HepG2 (cell line): Measurements from ENCODE around the gene GLIPR1L2. TPM values are rescaled to one million over a fixed set of nuclear protein-coding genes. Genes with fewer than 3 reads are reported as not detected.

Source experiments
- ATAC-seq: fragments of 200-7000 bp; cut with Tn5 transposase; 3 replicates; pipeline ENCODE4 v1.9.1; 2020; ENCODE audit warnings: mild to moderate bottlenecking, moderate library complexity
- BruUV-seq: library from RNA; stranded (reverse); fragments of 400-500 nt; replicated peaks from 2 replicates; lab custom pipeline; 2021; lab: Mats Ljungman, UMichigan
- CTCF ChIA-PET: fragments of 300-600 bp; formaldehyde crosslinking; extraction: SDS; loops from one replicate; lab custom pipeline; 2021; ENCODE audit warnings: low total read pairs, inconsistent platforms, low intra/inter-chr PET ratio; lab: Yijun Ruan, JAX
- POLR2A ChIA-PET: fragments of 350-600 bp; sonication (Branson Sonifier 250); formaldehyde crosslinking; loops from one replicate; lab custom pipeline; 2020; ENCODE audit warnings: antibody characterized with exemption, inconsistent platforms; lab: Yijun Ruan, JAX
- DNase-seq: peaks from one replicate; pipeline ENCODE4 v3.0.0-alpha.2; 2015; ENCODE audit warnings: low spot score
- FAIRE-seq: peaks from 3 replicates; lab custom pipeline; 2011; peaks lifted over from hg19 to GRCh38; lab: Jason Lieb, UNC
- H2AFZ ChIP-seq: one replicate; pipeline ENCODE4 v1.6.1; 2011; ENCODE audit warnings: low read length, inconsistent platforms
- H3K27ac ChIP-seq: fragments of 300-600 bp; 3 replicates; pipeline ENCODE4 v1.8.0; 2011; ENCODE audit warnings: mixed run types, mild to moderate bottlenecking, mixed read lengths, low read length, inconsistent platforms; ENCODE audit not compliant: insufficient read depth; ENCODE audit errors: extremely low read length
- H3K27me3 ChIP-seq, 2 experiments: fragments of 200-600 bp in 1 of 2; 2 replicates in 1 of 2; 3 replicates in 1 of 2; pipeline versions ENCODE4 v1.6.0 to v1.8.0; 2011; ENCODE audit warnings: low read length in 2 of 2, mild to moderate bottlenecking in 2 of 2, moderate library complexity in 2 of 2, inconsistent platforms in 1 of 2; ENCODE audit not compliant: insufficient read depth in 2 of 2, control insufficient read depth in 1 of 2
- H3K36me3 ChIP-seq, 2 experiments: fragments of 200-600 bp in 1 of 2; replicated peaks in 1 of 2; 2 replicates in 1 of 2; 3 replicates in 1 of 2; pipeline versions ENCODE4 v1.5.1 to v1.8.0; 2011; ENCODE audit warnings: low read length in 2 of 2, inconsistent platforms in 1 of 2; ENCODE audit not compliant: insufficient read depth in 2 of 2, control insufficient read depth in 1 of 2
- H3K4me1 ChIP-seq: 2 replicates; pipeline ENCODE4 v1.5.1; 2012; ENCODE audit warnings: low read length, inconsistent platforms; ENCODE audit not compliant: insufficient read depth
- H3K4me2 ChIP-seq: 2 replicates; pipeline ENCODE4 v1.6.0; 2011; ENCODE audit warnings: low read depth, low read length, inconsistent platforms
- H3K4me3 ChIP-seq, 3 experiments: fragments of 200-600 bp in 1 of 3; sonication (generic), shearing (Covaris generic) in 1 of 3; replicated peaks in 1 of 3; 2 replicates each; pipeline ENCODE4 v1.5.1; 2011 to 2016; ENCODE audit warnings: low read length in 3 of 3, inconsistent platforms in 2 of 3, low read depth in 2 of 3, mild to moderate bottlenecking in 2 of 3, control low read depth in 1 of 3, mixed read lengths in 1 of 3; ENCODE audit not compliant: insufficient read depth in 1 of 3
- H3K79me2 ChIP-seq: one replicate; pipeline ENCODE4 v1.6.1; 2011; ENCODE audit warnings: low read length, inconsistent platforms; ENCODE audit not compliant: insufficient read depth
- H3K9ac ChIP-seq: 2 replicates; pipeline ENCODE4 v1.6.0; 2011; ENCODE audit warnings: mild to moderate bottlenecking, low read depth, low read length, inconsistent platforms; ENCODE audit not compliant: insufficient read depth
- H3K9me3 ChIP-seq: 2 replicates; pipeline ENCODE4 v1.5.1; 2012; ENCODE audit warnings: mild to moderate bottlenecking, low read length
- H4K20me1 ChIP-seq: 2 replicates; pipeline ENCODE4 v1.6.0; 2011; ENCODE audit warnings: inconsistent platforms, mild to moderate bottlenecking, low read length, moderate library complexity; ENCODE audit not compliant: insufficient read depth
- KDM5A ChIP-seq: fragments of 200-600 bp; sonication (generic); IDR thresholded peaks from 2 replicates; pipeline ENCODE4 v1.7.0; 2018; ENCODE audit warnings: antibody characterized with exemption, mild to moderate bottlenecking, low read length, borderline replicate concordance
- U2AF1 ChIP-seq: fragments of 200-400 bp; formaldehyde crosslinking; optimal IDR thresholded peaks from 2 replicates; pipeline ENCODE3; 2017; ENCODE audit warnings: mild to moderate bottlenecking, low read depth, low read length
- ZNF160 ChIP-seq: sonication (generic); formaldehyde crosslinking; IDR thresholded peaks from 2 replicates; pipeline ENCODE4 v1.8.0; 2022; ENCODE audit warnings: mild to moderate bottlenecking, inconsistent platforms, missing genetic modification reagents
- ZNF317 ChIP-seq: sonication (generic); formaldehyde crosslinking; IDR thresholded peaks from 2 replicates; pipeline ENCODE4 v1.5.0; 2020; ENCODE audit warnings: mild to moderate bottlenecking, missing genetic modification reagents
- ZNF530 ChIP-seq: sonication (generic); formaldehyde crosslinking; IDR thresholded peaks from 2 replicates; pipeline ENCODE4 v1.5.0; 2020; ENCODE audit warnings: low read depth, mild to moderate bottlenecking, missing genetic modification reagents
- ZNF562 ChIP-seq: sonication (generic); formaldehyde crosslinking; IDR thresholded peaks from 2 replicates; pipeline ENCODE4 v1.8.0; 2022; ENCODE audit warnings: missing genetic modification reagents, borderline replicate concordance
- WGBS: methylation state at CpG from one replicate; pipeline ENCODE4 v1.1.6; 2017; ENCODE audit warnings: low lambda C conversion rate; 5-methylcytosine and 5-hydroxymethylcytosine counted together
- in situ Hi-C: cut with HindIII; loops from 2 replicates; pipeline ENCODE4 v1.10.0; 2017; ENCODE audit warnings: low pct_unique_long_range_greater_than_20kb; ENCODE audit not compliant: extremely low pct_ligation_motif_present
- intact Hi-C: fragments of 100-400 bp; cut with micrococcal nuclease; formaldehyde crosslinking; loops from one replicate; pipeline ENCODE4 v1.10.0; 2022; ENCODE audit not compliant: unreplicated experiment
- polyA plus RNA-seq, 8 experiments: library from polyadenylated mRNA; depleted of rRNA in 3 of 8; stranded (reverse) in 7 of 8; unstranded in 1 of 8; fragments of >200 nt; fragmentation: Illumina TruSeq in 4 of 8; extraction: Trizol in 4 of 8; gene quantifications; 2 replicates each; pipeline versions ENCODE4 v1.2.1 to v1.2.3, GENCODE V29; 2011 to 2016; ENCODE audit warnings: low read depth in 4 of 8, missing spikeins in 1 of 8, mixed read lengths in 1 of 8; ENCODE audit not compliant: insufficient read depth in 1 of 8
- total RNA-seq, 5 experiments: library from RNA; depleted of rRNA; stranded (reverse); fragments of >200 nt; fragmentation: Illumina TruSeq; extraction: Trizol; gene quantifications; 2 replicates each; pipeline ENCODE4 v1.2.3, GENCODE V29; 2016; ENCODE audit warnings: low read depth in 1 of 5
- TF ChIP-seq, protein P1 (sequence below): IDR thresholded peaks from 2 replicates; pipeline ENCODE4 v1.6.1; 2012; ENCODE audit warnings: low read depth, low read length, improper control_type of control experiment
- TF ChIP-seq, protein P2 (sequence below): sonication (generic); formaldehyde crosslinking; IDR thresholded peaks from 2 replicates; pipeline ENCODE4 v1.4.0; 2020; ENCODE audit warnings: missing genetic modification reagents, borderline replicate concordance
- TF ChIP-seq, protein P3 (sequence below): sonication (generic); formaldehyde crosslinking; IDR thresholded peaks from 2 replicates; pipeline ENCODE4 v1.8.0; 2022; ENCODE audit warnings: low read depth, missing genetic modification reagents

Gene GLIPR1L2
- total and polyA plus RNA-seq, 2 of the 13 experiments (the other 11 are each of a cell fraction or from before 2014, with no cell fraction given): not detected

DNA sequence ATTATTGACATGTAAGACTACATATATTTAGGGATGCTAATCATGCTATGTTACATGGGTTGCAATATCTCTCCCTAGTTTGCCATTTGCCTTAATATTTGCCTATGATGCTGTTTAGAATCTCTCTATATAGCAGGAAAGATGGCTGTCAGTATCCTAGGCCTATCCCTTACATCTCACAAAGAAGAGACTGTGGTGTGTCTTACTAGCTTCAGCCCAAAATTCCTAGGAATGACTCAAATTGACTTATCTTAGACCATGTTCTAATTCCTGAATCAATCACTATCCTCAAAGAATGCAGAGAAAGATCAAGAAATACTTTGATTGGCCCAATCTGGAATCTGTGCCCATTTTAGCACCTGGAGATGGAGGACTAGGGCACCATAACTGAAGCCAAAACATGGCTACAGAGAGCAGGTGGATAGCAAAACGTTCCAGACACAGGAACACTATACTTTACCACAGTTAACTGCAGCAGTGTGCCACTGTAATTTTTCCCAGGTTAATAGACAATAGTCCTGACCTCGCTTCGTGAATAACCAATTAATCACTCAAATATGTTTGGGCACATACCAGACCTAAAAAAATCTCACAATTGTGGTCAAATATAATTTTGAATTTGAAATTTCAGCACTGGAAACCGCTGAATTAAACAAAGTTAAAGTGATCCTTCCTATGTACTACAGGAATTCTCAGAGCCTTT, 57.0 kb downstream of the GLIPR1L2 start:
- DNase-seq: no peak
- Histone ChIP-seq H3K79me2 (no peaks in the 10 kb centered on the region), H3K9me3 (no peaks in the 10 kb centered on the region), H3K4me1 (peaks cover 32% of the 10 kb centered on the region), H4K20me1 (no peaks in the 10 kb centered on the region), H3K36me3 (no peaks in the 10 kb centered on the region), H3K27me3 (no peaks in the 10 kb centered on the region), H2AFZ (no peak overlapping the region), H3K9ac (no peak overlapping the region), H3K4me2 (no peak overlapping the region), H3K27ac (no peak overlapping the region), H3K4me3 (no peak overlapping the region)
- CTCF ChIA-PET: no interaction called here
- no TSS peak for BruUV-seq
- in situ Hi-C loops: no loop called here
- intact Hi-C loops: no loop called here
- ATAC-seq: no peak
- WGBS: 23% methylated on average over 4 of the region's 4 CpGs
- no peak for FAIRE-seq
- TF ChIP-seq ZNF562 (CRISPR knock-in tag) (no peak), U2AF1 (no peak), ZNF530 (CRISPR knock-in tag) (no peak), ZNF317 (CRISPR knock-in tag) (no peak), KDM5A (no peak), ZNF160 (CRISPR knock-in tag) (no peak)
- TF ChIP-seq, protein P1, sequence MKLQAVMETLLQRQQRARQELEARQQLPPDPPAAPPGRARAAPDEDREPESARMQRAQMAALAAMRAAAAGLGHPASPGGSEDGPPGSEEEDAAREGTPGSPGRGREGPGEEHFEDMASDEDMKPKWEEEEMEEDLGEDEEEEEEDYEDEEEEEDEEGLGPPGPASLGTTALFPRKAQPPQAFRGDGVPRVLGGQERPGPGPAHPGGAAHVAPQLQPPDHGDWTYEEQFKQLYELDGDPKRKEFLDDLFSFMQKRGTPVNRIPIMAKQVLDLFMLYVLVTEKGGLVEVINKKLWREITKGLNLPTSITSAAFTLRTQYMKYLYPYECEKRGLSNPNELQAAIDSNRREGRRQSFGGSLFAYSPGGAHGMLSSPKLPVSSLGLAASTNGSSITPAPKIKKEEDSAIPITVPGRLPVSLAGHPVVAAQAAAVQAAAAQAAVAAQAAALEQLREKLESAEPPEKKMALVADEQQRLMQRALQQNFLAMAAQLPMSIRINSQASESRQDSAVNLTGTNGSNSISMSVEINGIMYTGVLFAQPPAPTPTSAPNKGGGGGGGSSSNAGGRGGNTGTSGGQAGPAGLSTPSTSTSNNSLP: no peak
- TF ChIP-seq, protein P2, sequence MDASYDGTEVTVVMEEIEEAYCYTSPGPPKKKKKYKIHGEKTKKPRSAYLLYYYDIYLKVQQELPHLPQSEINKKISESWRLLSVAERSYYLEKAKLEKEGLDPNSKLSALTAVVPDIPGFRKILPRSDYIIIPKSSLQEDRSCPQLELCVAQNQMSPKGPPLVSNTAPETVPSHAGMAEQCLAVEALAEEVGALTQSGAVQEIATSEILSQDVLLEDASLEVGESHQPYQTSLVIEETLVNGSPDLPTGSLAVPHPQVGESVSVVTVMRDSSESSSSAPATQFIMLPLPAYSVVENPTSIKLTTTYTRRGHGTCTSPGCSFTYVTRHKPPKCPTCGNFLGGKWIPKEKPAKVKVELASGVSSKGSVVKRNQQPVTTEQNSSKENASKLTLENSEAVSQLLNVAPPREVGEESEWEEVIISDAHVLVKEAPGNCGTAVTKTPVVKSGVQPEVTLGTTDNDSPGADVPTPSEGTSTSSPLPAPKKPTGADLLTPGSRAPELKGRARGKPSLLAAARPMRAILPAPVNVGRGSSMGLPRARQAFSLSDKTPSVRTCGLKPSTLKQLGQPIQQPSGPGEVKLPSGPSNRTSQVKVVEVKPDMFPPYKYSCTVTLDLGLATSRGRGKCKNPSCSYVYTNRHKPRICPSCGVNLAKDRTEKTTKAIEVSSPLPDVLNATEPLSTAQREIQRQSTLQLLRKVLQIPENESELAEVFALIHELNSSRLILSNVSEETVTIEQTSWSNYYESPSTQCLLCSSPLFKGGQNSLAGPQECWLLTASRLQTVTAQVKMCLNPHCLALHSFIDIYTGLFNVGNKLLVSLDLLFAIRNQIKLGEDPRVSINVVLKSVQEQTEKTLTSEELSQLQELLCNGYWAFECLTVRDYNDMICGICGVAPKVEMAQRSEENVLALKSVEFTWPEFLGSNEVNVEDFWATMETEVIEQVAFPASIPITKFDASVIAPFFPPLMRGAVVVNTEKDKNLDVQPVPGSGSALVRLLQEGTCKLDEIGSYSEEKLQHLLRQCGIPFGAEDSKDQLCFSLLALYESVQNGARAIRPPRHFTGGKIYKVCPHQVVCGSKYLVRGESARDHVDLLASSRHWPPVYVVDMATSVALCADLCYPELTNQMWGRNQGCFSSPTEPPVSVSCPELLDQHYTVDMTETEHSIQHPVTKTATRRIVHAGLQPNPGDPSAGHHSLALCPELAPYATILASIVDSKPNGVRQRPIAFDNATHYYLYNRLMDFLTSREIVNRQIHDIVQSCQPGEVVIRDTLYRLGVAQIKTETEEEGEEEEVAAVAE (CRISPR knock-in tag): no peak
- TF ChIP-seq, protein P3, sequence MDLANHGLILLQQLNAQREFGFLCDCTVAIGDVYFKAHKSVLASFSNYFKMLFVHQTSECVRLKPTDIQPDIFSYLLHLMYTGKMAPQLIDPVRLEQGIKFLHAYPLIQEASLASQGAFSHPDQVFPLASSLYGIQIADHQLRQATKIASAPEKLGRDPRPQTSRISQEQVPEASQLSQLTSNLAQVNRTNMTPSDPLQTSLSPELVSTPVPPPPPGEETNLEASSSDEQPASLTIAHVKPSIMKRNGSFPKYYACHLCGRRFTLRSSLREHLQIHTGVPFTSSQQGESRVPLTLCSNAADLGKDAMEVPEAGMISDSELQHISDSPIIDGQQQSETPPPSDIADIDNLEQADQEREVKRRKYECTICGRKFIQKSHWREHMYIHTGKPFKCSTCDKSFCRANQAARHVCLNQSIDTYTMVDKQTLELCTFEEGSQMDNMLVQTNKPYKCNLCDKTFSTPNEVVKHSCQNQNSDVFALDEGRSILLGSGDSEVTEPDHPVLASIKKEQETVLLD (CRISPR knock-in tag): no peak
- TF ChIP-seq, all 625 proteins: peak for 0
- POLR2A ChIA-PET: no interaction called here
